Urinary bladder (tissue), 4 donors: ENCODE measurements around the gene DAP. TPM values are rescaled to one million over a fixed set of nuclear protein-coding genes. Genes with fewer than 3 reads are reported as not detected.
"Not testable (repeated sequence)": the region's sequence is repeated elsewhere in the genome, so short reads cannot be mapped to it uniquely, and the experiment has no call there.

Experiments used
- DNase-seq: peaks from one replicate; pipeline ENCODE4 v3.0.0-alpha.2; 2015; ENCODE audit errors: extremely low spot score
- H3K27ac ChIP-seq: one replicate; pipeline ENCODE4 v1.5.1; 2013; ENCODE audit warnings: low read depth, mild to moderate bottlenecking, moderate library complexity
- H3K36me3 ChIP-seq: one replicate; pipeline ENCODE4 v1.6.1; 2013; ENCODE audit warnings: mild to moderate bottlenecking, moderate library complexity; ENCODE audit not compliant: insufficient read depth
- H3K4me1 ChIP-seq: one replicate; pipeline ENCODE4 v1.6.1; 2013; ENCODE audit warnings: mild to moderate bottlenecking, moderate library complexity; ENCODE audit not compliant: insufficient read depth
- H3K4me3 ChIP-seq: one replicate; pipeline ENCODE4 v1.5.1; 2013; ENCODE audit warnings: low read depth, low read length
- WGBS: extraction: QIAGEN DNeasy Blood & Tissue Kit; methylation state at CpG from one replicate; pipeline ENCODE4 v1.1.7; 2013; 5-methylcytosine and 5-hydroxymethylcytosine counted together
- polyA plus RNA-seq: library from polyadenylated mRNA; stranded (reverse); fragments of 200-250 nt; gene quantifications from one replicate; pipeline ENCODE4 v1.2.3, GENCODE V29; 2013
- total RNA-seq: library from RNA; depleted of rRNA; stranded (reverse); fragments of >200 nt; gene quantifications from one replicate; pipeline ENCODE4 v1.2.3, GENCODE V29; 2014
- donor health status: healthy with polysubstance abuse.
- donor health status: healthy.

DAP gene
- total and polyA plus RNA-seq, 2 donors, result 56.8 to 57.5 TPM

DNA sequence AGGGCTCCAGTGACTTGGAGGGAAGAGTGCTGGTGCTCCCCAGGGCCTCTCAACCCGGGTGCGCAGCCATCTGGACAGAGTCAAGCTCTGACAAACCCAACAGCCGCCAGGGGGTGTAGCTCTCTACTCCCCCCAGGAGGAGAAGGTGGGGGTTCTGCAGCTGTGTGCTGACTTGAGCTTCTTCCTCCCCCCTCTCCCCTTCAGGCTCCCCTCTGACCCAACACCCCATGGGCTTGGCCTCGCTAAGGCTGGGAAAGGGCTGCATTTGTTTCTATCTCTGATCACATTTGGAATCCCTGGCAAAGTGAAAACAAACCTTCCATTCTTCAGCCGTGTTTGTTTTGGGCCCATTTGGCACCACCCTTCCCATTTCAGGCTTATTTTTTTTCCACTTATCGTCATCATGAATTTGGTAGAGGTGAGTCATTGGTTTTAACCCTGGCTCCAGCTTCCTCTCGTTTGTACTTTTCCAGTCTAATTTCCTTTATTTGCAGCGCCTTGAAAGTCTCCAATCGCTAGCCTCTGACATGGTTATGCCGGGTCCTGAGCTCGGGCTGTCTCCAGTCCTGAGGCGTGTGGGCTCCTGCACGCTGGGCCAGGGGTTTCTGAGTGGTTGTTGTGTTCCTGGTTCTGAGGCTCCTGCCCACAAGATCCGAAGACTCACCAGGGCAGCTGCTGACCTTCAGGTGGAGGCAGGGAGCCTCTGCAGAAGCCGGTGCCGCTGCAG, 36.1 kb downstream of the DAP start:
- no peak overlapping the region for H3K4me3 ChIP-seq
- no peak for DNase-seq

DNA sequence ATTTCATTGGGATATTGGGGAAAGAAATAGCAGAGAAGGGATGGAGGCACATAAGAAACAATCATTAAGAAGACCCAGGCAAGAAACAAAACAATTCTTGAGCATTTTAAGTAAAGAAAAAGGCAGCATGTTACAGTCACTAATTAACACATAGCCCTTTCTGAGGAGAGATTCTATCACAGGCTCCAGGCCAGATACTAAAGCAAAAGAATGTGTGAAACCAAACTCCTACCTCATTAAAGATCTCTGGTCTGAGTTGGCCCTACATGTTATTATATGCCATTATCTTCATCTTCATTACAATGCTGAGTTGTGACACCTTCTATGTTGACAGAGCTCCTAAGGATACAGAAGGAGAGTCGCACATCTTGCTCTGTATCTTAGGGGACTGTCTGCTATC, 37.5 kb downstream of the DAP start:
- Histone ChIP-seq H3K4me3 (no peak overlapping the region), H3K27ac (no peak overlapping the region), H3K4me1 (no peaks in the 10 kb centered on the region), H3K36me3 (no peaks in the 10 kb centered on the region)
- no peak for DNase-seq
- 93% methylated on average over 1 of the region's 1 CpG for WGBS

More for the DNA sequence above, 36.1 kb downstream of the DAP start:
- H3K27ac ChIP-seq, result peak overlapping the region; percentile 70
- H3K4me1 ChIP-seq, result no peaks in the 10 kb centered on the region
- 67% methylated on average over 16 of the region's 16 CpGs for WGBS
- no peaks in the 10 kb centered on the region for H3K36me3 ChIP-seq

DNA sequence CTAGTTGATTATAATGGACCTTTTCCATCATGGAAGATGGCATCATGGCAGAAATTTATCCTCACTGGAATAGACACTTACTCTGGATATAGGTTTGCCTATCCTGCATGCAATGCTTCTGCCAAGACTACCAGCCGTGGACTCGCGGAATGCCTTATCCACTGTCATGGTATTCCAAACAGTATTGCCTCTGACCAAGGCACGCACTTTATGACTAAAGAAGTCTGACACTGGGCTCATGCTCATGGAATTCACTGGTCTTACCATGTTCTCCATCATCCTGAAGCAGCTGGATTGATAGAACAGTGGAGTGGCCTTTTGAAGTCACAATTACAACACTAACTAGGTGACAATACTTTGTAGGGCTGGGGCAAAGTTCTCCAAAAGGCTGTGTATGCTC, 40.3 kb downstream of the DAP start:
- WGBS, result 99% methylated on average over 4 of the region's 4 CpGs
- H3K36me3 ChIP-seq, H3K4me3 ChIP-seq, DNase-seq, H3K4me1 ChIP-seq, H3K27ac ChIP-seq: not testable (repeated sequence)

DNA sequence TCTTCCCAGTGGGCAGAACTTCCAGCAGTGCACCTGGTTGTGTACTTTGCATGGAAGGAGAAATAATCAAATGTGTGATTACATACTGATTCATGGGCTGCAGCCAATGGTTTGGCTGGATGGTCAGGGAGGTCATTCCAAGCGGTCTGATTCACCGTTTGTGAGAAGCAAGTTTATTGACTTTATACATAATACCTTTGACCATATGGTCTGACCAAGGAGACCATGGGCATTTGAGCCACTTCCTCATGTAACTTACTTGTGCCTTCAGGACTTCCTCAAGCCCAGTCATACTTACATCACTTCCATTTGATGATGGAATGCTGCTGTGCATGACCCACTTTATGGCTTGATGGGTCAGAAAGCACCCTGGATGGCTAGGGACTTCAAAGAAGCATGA, 41.1 kb downstream of the DAP start:
- 83% methylated on average over 2 of the region's 2 CpGs for WGBS
- no peak overlapping the region for H3K27ac ChIP-seq
- no peak for DNase-seq
- H3K4me1 ChIP-seq, result no peaks in the 10 kb centered on the region
- no peaks in the 10 kb centered on the region for H3K36me3 ChIP-seq
- no peak overlapping the region for H3K4me3 ChIP-seq

DNA sequence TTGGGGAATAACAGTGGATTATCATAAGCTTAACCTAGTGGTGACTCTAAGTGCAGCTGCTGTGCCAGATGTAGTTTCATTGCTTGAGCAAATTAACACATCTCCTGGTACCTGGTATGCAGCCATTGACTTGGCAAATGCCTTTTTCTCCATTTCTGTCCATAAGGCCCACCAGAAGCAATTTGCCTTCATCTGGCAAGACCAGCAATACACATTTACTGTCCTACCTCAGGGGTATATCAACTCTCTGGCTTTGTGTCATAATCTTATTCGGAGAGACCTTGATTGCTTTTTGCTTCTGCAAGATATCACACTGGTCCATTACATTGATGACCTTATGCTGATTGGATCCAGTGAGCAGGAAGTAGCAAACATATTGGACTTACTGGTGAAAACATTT, 42.4 kb downstream of the DAP start:
- not testable (repeated sequence) for H3K4me1 ChIP-seq, H3K4me3 ChIP-seq, DNase-seq, H3K36me3 ChIP-seq, H3K27ac ChIP-seq
- 100% methylated on average over 1 of the region's 1 CpG for WGBS

DNA sequence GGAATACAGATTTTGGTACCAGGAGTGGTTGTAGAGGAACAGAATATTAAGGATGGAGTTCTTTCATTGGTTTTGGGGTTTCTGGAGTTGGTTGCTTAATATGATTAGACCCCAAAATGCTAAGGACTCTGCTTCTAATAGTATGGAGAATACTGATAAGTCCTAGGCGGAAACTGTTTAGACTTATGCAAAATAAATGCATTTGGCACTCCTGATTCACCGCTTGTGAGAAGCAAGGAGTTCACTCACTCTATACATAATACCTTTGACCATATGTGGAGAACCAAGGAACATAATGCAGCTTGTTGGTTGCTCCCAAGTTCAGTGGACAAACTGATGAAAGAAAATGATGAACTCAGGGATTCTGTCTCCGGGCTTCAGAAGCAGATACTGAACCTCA, 44.2 kb downstream of the DAP start:
- not testable (repeated sequence) for H3K4me3 ChIP-seq, DNase-seq, H3K36me3 ChIP-seq, H3K4me1 ChIP-seq, H3K27ac ChIP-seq
- 97% methylated on average over 3 of the region's 3 CpGs for WGBS

DNA sequence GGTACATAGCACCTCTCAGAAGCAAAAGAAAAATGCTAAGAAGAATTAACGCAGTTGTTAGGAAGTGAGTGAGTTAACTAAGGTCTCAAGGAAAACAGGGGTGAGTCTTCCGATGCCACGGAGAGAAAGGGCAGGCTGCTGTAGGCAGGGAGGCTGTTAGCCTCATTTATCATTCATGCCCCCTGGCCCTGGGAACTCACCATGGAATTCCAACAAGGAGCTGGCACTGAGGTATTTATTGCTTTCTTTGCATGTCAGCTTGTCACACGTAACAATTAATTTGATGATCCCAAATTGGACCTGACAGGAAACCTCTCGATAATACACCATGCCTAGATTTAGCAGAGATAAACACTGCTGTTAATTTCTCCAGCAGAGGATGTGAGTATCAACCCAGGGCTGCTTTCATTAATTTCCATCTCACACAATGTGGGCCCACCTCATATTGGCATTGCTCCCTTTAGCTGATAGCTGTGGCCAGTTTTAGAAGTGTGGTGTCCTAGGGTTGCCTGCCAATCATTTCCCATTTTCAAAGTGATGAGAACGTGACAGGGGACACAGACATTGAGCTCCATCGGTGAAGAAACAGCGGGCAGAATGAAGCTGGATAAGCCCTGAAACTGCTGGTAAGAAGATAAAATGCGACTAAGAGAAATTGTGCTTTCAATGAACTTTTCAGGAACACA, 45.3 kb downstream of the DAP start:
- Histone ChIP-seq H3K4me1 (no peaks in the 10 kb centered on the region), H3K36me3 (no peaks in the 10 kb centered on the region), H3K4me3 (no peak overlapping the region), H3K27ac (no peak overlapping the region)
- WGBS, result 88% methylated on average over 9 of the region's 9 CpGs
- no peak for DNase-seq

DNA sequence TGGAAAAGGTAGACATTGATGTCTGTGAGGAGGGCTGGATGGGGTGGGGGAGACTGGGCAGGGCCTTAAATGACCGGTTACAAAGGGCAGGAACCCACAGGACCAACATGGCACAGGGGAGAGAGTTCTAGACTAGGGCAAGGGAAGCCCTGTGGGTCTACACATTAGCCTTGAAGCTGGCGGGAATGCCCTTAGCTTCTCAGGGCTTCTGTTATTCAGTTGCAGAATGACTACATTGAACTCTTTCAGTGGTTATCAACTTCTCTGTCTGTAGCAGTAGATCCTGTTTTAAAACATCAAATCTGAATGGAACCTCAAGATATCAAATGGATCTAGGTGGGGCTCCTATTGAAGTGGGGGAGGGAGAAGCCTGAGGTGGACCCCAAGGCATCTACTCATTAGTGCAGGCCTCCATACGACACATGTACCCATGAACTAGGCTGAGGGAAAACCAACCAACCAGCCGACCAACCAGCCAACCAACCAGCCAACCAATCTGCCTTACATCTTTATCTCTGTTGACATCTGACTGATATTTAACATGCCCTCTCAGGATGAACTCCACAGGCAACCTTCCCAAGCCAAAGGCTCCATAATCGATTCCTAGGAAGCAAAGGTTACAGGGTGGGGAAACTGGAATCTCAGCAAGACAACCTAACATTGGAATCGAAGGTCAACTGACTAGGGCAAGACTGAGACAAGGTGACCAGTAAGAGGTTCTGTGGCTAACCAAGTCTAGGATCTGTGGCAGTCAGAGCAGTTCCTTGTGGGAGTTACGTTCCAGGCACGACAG, 48.3 kb downstream of the DAP start:
- Histone ChIP-seq H3K36me3 (no peaks in the 10 kb centered on the region), H3K4me1 (no peaks in the 10 kb centered on the region), H3K27ac (no peak overlapping the region), H3K4me3 (no peak overlapping the region)
- no peak for DNase-seq
- WGBS, result 94% methylated on average over 8 of the region's 8 CpGs

DNA sequence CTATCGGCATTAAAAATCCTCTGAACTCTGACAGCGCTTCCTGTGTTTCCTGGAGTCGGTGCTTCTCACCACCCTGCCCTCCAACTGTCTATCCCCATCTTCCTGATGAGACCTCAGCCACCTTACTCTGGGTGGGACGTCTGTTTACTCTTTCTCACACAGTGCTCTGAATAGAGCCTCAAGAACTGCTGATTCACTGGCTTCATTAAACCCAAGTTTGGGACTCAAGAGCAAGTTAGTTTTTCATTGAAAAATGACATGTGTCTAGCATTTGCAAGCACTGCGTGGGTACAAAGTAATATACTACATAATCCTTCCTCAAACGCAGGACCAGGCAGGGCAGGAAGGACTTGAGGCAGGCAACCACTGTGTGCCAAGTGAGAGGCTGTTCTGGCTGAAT, 49.5 kb downstream of the DAP start:
- Histone ChIP-seq H3K27ac (no peak overlapping the region), H3K36me3 (no peaks in the 10 kb centered on the region), H3K4me1 (no peaks in the 10 kb centered on the region), H3K4me3 (no peak overlapping the region)
- WGBS, result 88% methylated on average over 6 of the region's 6 CpGs
- DNase-seq, result no peak

DNA sequence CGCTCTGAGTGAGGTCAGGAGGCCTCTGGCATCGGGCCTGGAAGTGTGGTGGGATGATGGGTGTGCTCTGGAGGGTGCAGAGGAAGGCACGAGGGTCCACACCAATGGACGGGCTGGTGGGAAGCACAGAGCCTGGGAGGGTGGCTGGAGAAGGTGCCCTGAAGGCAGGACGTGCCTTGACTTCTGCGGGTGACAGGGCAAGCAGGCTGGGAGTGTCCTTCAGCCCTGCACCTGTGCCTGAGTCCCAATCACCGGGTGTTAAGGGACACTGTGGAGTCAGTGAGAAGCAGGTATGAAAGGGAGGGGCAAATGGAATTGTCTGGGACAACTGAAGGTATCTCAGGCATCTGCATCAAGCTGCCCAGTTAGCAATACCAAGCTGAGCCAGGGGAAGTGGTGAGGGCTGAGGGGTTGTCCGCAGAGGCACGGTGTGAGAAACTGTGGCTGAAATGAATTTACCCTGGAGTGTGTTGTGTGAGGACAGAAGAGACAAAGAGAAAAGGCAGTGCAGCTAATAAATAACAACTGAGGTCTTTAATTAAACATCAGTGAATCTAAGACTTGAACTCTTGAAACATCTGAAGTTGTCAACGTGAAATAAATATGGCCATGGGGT, 50.4 kb downstream of the DAP start:
- 93% methylated on average over 10 of the region's 10 CpGs for WGBS
- DNase-seq, result no peak
- Histone ChIP-seq H3K4me1 (no peaks in the 10 kb centered on the region), H3K4me3 (no peak overlapping the region), H3K36me3 (no peaks in the 10 kb centered on the region), H3K27ac (no peak overlapping the region)

DNA sequence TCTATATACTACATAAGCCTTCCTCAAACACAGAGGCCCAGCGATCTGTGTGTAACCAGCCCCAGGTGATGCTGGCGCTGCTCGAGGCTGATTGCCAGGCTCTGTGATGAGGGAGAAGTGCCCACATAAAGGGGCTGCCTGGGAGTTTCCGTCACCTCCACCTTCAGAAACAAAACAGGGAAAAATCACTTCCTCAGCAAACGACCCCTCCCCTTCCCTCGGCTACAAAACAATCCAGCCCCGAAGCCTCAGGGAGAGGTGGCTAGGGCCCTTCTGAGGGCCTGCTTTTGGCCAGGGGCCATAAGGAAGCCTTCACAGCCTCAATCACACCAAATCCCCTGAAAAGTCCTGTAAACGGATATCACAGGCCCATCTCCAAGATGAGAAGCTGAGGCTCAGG, 51.1 kb downstream of the DAP start:
- Histone ChIP-seq H3K27ac (no peak overlapping the region), H3K4me1 (no peaks in the 10 kb centered on the region), H3K4me3 (no peak overlapping the region), H3K36me3 (no peaks in the 10 kb centered on the region)
- no peak for DNase-seq
- 82% methylated on average over 8 of the region's 8 CpGs for WGBS

DNA sequence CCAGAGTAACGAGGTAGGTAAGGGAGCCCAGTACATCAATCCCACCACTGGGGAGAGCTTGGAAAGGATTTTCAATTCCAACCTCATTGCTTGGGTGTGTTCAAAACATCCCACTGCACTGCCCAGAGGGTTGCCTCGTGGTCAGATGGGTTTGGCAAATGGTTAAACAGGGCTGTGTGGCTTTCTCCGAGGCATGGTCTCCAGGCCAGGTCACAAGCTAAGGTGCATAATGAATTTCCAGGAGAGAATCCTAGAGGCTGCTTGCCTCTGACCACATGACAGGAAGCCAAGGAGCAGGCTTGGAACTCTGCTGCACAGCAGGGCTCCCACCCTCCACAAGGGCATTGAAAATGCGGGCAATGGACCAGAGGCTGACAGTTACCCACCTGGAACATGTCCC, 51.6 kb downstream of the DAP start:
- no peaks in the 10 kb centered on the region for H3K36me3 ChIP-seq
- no peak overlapping the region for H3K4me3 ChIP-seq
- DNase-seq, result no peak
- H3K4me1 ChIP-seq, result no peaks in the 10 kb centered on the region
- WGBS, result 89% methylated on average over 4 of the region's 4 CpGs
- H3K27ac ChIP-seq, result no peak overlapping the region

DNA sequence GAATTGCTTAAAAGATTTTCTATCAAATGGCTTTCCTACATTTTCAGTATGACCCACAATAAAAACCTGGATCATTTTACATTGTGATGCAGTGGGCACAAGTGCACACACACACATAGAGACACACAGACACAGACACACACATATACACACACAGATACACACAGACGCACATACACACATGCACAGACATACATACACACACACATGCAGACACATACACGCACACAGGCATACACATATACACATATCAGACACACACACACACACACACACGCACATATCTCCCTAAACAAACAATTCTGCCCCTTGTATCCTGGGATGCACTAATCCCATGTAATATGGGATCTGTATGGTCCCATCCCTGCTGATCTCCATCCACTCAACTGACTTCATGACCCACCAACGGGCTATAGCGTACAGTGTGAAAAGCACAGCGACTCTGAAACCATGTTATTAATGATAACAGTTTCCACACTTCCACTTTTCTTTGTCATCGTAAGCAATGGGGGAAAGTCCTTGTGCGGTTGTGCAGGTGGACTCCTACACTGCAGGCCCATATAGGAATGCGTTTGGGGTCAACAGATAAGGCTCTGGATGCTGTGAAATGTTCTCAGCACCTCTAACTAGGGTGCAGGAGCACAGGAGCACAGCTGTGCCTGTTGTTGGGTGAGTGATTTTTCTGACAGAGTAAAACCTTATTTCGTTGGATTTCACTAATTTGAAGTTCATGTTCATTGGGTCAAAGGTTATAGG, 52.7 kb downstream of the DAP start:
- no peak overlapping the region for H3K4me3 ChIP-seq
- no peaks in the 10 kb centered on the region for H3K36me3 ChIP-seq
- DNase-seq, result no peak
- H3K27ac ChIP-seq, result no peak overlapping the region
- WGBS, result 85% methylated on average over 10 of the region's 10 CpGs
- H3K4me1 ChIP-seq, result no peaks in the 10 kb centered on the region
